ENCODE results near the gene TTBK2. TPM values are rescaled to one million over a fixed set of nuclear protein-coding genes. Genes with fewer than 3 reads are reported as not detected.

Gene TTBK2
- total RNA-seq, 1 donor from 2014 or later: 23.3 TPM

GRCh38 chr15:42868683-42869082, 51.9 kb downstream of the TTBK2 start:
- Histone ChIP-seq H3K4me1 (no peaks in the 10 kb centered on the region), H3K27me3 (ENCODE audit: low read depth) (no peaks in the 10 kb centered on the region), H3K27ac (replicated peaks) (no peak overlapping the region), H3K9me3 (replicated peaks) (no peaks in the 10 kb centered on the region), H3K4me3 (no peak overlapping the region), H3K36me3 (peaks cover 12% of the 10 kb centered on the region)
- intact Hi-C loops (cut with micrococcal nuclease): no loop called here
- TF ChIP-seq CTCF (IDR thresholded peaks at IDR 0.05; ENCODE audit: borderline replicate concordance): no peak
- no peak for DNase-seq

GRCh38 chr15:42863572-42864239, 56.9 kb downstream of the TTBK2 start:
- H3K27ac ChIP-seq (replicated peaks): no peak overlapping the region
- peaks cover 18% of the 10 kb centered on the region for H3K36me3 ChIP-seq
- H3K4me1 ChIP-seq: peaks cover 16% of the 10 kb centered on the region
- intact Hi-C loops (cut with micrococcal nuclease): no loop called here
- TF ChIP-seq CTCF (IDR thresholded peaks at IDR 0.05; ENCODE audit: borderline replicate concordance): no peak
- no peak for DNase-seq
- H3K27me3 ChIP-seq (ENCODE audit: low read depth): no peaks in the 10 kb centered on the region
- H3K4me3 ChIP-seq: no peak overlapping the region
- no peaks in the 10 kb centered on the region for H3K9me3 ChIP-seq (replicated peaks)

GRCh38 chr15:42858999-42859789, 61.4 kb downstream of the TTBK2 start:
- Histone ChIP-seq H3K4me1 (peaks cover 22% of the 10 kb centered on the region), H3K4me3 (peak overlapping the region; percentile 2), H3K27me3 (ENCODE audit: low read depth) (no peaks in the 10 kb centered on the region), H3K9me3 (replicated peaks) (no peaks in the 10 kb centered on the region), H3K27ac (replicated peaks) (peak overlapping the region; percentile 59), H3K36me3 (peaks cover 14% of the 10 kb centered on the region)
- no peak for TF ChIP-seq CTCF (IDR thresholded peaks at IDR 0.05; ENCODE audit: borderline replicate concordance)
- intact Hi-C loops (cut with micrococcal nuclease): no loop called here
- DNase-seq: no peak

- Histone ChIP-seq H3K36me3 (peaks cover 20% of the 10 kb centered on the region), H3K27me3 (ENCODE audit: low read depth) (no peaks in the 10 kb centered on the region), H3K9me3 (replicated peaks) (no peaks in the 10 kb centered on the region), H3K4me1 (peaks cover 22% of the 10 kb centered on the region), H3K4me3 (no peak overlapping the region), H3K27ac (replicated peaks) (peak overlapping the region; percentile 59)
- DNase-seq: no peak
- intact Hi-C loops (cut with micrococcal nuclease): no loop called here
- no peak for TF ChIP-seq CTCF (IDR thresholded peaks at IDR 0.05; ENCODE audit: borderline replicate concordance)
These were observed 62.0 kb downstream of the TTBK2 start for GRCh38 chr15:42858540-42858939.

GRCh38 chr15:42854576-42854975, 66.0 kb downstream of the TTBK2 start:
- intact Hi-C loops (cut with micrococcal nuclease): no loop called here
- no peak for DNase-seq
- H3K9me3 ChIP-seq (replicated peaks): no peaks in the 10 kb centered on the region
- peaks cover 24% of the 10 kb centered on the region for H3K36me3 ChIP-seq
- no peak overlapping the region for H3K27ac ChIP-seq (replicated peaks)
- H3K4me1 ChIP-seq: peaks cover 14% of the 10 kb centered on the region
- no peak for TF ChIP-seq CTCF (IDR thresholded peaks at IDR 0.05; ENCODE audit: borderline replicate concordance)
- no peaks in the 10 kb centered on the region for H3K27me3 ChIP-seq (ENCODE audit: low read depth)
- no peak overlapping the region for H3K4me3 ChIP-seq
